ENCODE results near the gene ITGB6.

GRCh38 chr2:160139991-160140390 lies 60.1 kb downstream of the ITGB6 start:
- TF ChIP-seq POLR2A (IDR thresholded peaks at IDR 0.05) (no peak), CTCF (IDR thresholded peaks at IDR 0.05) (no peak), EP300 (IDR thresholded peaks at IDR 0.05) (no peak)

Data from sigmoid colon (tissue), 4 donors.